NB4 (cell line): Measurements from ENCODE around the gene NDRG3.

Source experiments
- MYC ChIP-seq: IDR thresholded peaks from 2 replicates; pipeline ENCODE4 v1.6.1; 2011; ENCODE audit warnings: low read depth, low read length
- TF ChIP-seq, protein P1 (sequence below): IDR thresholded peaks from one replicate; pipeline ENCODE4 v1.5.1; 2012; ENCODE audit warnings: low read depth, low read length

GRCh38 chr20:36658300-36658699 lies 87.6 kb downstream of the NDRG3 start:
- no peak for TF ChIP-seq MYC
- TF ChIP-seq, protein P1, sequence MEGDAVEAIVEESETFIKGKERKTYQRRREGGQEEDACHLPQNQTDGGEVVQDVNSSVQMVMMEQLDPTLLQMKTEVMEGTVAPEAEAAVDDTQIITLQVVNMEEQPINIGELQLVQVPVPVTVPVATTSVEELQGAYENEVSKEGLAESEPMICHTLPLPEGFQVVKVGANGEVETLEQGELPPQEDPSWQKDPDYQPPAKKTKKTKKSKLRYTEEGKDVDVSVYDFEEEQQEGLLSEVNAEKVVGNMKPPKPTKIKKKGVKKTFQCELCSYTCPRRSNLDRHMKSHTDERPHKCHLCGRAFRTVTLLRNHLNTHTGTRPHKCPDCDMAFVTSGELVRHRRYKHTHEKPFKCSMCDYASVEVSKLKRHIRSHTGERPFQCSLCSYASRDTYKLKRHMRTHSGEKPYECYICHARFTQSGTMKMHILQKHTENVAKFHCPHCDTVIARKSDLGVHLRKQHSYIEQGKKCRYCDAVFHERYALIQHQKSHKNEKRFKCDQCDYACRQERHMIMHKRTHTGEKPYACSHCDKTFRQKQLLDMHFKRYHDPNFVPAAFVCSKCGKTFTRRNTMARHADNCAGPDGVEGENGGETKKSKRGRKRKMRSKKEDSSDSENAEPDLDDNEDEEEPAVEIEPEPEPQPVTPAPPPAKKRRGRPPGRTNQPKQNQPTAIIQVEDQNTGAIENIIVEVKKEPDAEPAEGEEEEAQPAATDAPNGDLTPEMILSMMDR: no peak
